Measurements from ENCODE around the gene CLSTN2. TPM values are rescaled to one million over a fixed set of nuclear protein-coding genes. Genes with fewer than 3 reads are reported as not detected.
A peak's percentile ranks its signal among the peaks of the same experiment; 100 is the strongest.

Gene CLSTN2
- total RNA-seq, 1 donor from 2014 or later: 49.7 TPM

DNA sequence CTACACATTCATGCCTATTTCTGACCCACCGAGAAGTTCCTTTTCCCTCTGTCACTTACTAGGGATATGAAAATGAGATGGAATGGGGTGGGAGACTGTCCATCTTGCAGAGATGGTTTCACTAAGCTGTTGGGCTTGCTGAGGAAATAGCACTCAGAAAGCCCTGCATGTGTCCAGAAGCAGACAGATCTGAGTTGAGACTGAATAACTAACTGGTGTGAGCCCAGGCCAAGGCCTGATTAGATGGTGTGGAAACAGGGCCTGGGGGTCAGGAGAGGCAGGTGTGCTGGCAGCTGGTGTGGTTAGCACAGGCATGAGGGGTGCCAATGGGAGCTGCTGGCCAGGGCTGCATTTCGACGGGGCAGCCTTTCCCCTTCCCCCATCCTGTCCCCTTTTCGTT lies 72.1 kb downstream of the CLSTN2 start:
- no peak for DNase-seq (ENCODE audit: low read depth)

DNA sequence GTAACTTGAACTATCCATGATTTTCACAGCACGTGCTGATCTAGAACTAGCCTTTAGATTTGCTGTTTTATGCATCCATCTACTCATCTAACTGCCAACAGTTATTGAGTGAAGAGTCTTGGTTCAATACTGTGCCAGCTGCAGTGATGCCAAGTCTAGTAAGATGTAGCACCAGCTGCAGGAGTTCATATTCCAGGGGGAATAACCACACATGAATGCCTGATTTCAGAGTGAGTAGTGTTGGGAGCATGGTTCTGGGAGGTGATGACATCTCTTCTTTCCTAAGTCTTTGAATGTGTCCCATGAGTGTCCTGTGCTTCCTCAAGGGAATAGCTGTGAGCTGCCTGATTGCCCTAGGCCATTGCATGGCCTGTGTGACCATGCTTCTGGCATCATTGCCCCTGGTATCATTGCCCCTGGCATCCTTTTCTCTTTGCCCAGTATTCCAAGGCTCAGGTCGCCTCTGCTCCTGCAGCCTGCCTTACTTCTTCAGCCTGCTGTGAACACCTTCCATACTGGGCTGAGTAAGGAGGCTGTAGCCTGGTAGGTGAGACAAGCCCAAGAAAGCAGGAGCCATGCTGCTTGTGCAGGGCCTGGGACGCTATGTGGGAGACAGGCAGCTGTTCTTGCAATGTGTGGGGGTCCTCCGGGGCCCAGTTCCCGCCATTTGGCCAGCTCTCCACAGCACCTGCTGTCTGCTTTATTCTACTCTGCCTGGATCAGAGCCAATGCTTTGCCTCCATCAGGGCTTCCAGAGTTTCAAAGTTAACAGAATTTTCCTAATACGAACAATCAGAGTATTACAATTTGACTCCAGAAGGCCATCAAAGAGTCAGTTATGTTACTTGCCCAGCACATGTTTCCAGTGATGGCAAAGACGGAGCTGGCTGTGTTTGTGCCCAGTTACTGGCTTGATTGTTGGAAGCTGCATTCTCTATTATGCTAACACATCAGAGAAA lies 73.2 kb downstream of the CLSTN2 start:
- no peak for DNase-seq (ENCODE audit: low read depth)

DNA sequence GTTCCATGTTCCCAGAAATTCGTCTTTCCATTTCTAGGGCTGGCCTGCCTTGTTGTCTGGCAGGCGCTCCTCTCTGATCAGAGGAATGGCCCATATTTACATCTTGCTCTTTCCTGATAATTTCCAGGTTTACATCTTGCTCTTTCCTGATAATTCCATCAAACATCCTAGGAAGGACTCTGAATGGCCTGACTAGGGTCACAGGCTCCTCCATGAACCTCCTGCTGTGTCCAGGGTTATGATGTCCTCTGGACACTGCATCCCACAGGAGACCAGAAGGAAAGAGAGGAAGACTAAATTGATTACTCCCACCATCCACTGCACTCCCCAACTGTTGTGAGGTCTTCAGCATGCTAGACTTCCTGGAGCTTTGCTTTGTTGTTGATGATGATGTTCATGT lies 75.4 kb downstream of the CLSTN2 start:
- no peak for DNase-seq (ENCODE audit: low read depth)

DNA sequence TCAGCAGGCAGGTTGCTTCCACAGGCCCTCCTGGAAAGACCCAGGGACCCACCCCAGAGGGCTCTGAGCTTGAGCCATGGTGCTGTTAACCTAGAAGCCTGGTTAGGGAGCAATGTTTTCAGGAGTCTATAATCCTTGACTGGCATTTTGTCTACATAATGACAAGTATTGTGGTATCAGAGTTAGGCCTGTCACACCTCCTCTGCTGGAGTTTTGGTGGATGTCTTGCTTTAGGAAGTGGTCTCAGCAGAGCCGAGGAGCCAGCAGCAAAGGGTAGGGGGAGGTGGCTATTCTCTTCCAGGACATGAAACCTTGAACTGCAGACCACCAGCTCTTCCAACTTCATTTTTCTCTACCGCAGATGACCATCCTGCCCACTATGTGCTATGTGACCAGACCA lies 76.1 kb downstream of the CLSTN2 start:
- no peak for DNase-seq (ENCODE audit: low read depth)

DNA sequence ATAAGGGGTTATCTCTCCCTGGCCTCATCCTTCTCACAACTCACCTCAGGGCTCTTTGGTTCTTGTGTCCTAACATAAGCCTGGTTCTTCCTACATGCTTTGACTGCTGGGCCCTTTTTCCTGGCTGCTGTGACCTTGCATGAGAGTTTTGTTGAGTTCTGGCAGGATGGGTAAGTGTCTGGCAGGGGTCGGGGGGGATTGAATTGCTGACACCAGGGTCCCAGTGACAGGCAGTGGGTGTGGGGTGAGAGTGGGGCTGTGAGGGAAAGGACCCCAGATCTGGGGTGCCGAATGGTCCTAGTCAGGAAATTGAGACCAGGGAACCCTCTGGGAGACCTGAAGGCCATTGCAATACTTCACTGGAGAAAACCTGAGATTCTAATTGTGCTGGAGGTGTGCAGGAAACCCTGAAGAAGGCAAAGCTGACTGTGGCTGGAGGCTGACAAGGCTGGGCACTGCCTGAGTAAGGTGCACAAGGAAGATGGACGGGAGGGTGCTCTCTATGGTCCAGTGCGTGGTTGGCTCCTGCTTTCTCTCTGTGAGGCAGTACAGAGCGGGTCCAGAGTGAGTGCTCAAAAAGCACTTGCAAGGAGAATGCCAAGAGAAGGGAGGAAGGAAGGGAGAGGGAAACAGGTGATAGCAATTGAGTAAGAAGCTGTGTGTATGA lies 76.8 kb downstream of the CLSTN2 start:
- DNase-seq (ENCODE audit: low read depth): no peak

DNA sequence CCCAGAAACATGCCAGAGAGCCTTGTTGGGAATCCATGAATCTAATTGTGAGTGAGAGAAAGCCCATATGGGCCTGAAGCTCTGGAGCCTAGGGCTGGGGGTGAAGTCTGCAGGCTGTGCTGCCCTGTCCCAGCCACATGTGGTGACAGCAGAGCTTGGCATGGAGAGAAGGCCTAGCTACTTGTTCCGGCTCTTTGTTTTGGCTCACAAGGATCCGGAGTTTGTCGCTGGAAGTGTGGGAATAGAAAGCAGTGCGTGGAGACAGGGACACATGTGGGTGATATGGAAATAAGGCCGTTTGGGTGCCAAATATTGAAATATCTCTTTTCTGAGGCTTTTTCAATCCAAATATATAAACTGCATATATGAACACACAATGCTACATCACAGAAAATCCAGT lies 78.2 kb downstream of the CLSTN2 start:
- DNase-seq (ENCODE audit: low read depth): no peak

DNA sequence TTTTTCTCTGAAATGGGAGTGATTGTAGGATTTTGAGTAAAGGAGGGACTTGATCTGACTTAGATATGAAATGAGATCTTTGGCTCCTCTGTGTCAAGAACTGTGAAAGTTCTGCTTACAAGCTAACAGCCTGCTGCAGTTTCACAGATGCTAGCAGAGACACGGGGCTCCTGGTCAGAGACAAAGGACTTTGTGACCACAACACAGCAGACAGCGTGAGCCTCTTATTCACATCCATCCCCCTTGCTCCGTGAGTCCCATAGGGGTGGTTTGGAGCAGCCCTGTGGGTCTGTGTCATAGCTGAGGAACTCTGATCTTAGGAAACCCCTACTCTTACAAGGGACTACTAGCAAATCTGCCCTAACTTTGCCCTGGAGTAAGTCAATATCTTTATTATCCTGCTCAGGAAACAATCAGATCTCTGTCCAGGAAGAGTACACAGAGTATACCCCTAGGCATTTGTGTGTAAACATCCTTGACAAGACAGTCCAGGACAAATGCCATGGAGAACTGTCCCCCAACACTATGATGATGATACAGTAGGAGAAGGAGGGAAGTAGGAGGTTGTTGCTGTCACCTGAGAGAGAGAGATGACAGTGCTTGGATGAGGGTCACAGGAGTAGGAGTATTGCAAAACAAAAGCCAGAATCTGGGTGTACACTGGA lies 80.0 kb downstream of the CLSTN2 start:
- no peak for DNase-seq (ENCODE audit: low read depth)

DNA sequence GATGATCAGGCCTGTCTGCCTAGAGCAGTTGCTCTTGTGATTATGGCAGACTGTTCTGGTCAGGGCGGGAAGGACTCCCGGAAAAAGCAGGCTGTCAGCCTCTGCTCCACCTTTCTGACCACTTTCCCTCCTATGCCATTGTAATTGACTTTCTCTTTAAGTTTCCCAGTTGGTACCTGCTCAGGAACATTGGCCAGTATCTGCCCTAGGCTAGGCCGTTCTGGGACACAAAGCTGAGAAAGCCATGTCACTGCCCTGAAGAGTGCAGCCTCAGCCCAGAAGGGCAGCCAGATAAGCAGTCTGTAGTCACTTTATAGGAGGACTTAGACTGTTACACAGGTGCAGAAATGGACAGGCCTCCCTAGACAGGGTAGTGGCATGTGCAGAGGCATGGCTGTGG lies 80.8 kb downstream of the CLSTN2 start:
- no peak for DNase-seq (ENCODE audit: low read depth)

DNA sequence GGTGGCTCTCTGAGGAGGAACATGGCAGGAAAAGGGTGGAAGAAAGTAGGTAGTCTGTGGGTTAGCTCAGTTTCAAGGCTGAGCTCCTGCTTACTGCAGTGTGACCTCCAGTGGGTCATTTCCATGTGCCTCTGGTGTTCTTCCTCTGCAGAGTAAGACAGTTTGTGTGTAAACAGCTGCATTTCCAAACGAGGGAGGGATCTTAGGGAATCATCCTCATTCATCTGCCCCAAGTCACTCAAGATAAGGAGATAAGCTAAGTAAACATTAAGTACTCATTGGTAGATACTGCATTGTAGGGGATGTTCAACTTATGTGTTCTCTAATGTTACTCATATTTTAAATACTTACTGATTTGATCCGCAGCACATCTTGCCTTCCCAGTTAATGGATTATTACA lies 83.6 kb downstream of the CLSTN2 start:
- DNase-seq (ENCODE audit: low read depth): no peak

DNA sequence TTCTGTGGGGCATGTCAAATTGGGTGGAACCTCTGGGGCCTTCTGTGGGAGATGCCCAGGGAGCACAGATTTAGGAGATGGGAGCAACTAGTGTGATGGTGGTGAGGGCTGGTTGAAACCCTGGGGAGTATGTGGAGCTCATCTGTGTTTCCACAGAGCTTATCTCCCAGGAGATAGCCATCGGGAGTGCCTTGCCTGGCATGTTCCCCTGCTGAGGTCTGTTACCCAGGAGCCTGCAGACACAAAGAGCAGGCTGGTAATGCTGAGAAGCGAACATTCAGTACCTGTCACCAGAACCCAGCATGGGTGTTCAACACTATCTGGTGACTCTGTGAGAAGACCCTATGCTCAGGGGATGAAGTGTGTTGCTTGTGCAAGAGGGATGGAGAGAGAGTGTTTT lies 85.0 kb downstream of the CLSTN2 start:
- no peak for DNase-seq (ENCODE audit: low read depth)

DNA sequence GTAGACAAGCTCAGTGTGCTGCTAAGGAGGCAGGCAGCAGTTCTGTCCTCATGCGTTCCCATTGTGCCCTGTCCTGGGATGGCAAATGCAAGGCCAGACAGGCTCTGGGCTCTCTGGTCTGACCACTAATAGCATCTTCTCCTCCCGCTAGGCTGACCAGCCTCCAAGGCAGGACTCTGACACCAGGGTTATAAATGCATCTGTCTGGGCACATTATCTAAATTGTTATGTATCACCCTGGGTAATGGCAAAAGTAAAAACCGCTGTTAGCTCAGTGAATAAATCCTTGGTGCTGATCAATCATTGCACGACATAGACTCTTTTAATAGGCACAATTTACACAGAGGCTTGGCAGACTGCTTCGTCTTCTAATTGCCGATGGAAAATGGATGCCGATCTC lies 85.6 kb downstream of the CLSTN2 start:
- DNase-seq (ENCODE audit: low read depth): no peak

DNA sequence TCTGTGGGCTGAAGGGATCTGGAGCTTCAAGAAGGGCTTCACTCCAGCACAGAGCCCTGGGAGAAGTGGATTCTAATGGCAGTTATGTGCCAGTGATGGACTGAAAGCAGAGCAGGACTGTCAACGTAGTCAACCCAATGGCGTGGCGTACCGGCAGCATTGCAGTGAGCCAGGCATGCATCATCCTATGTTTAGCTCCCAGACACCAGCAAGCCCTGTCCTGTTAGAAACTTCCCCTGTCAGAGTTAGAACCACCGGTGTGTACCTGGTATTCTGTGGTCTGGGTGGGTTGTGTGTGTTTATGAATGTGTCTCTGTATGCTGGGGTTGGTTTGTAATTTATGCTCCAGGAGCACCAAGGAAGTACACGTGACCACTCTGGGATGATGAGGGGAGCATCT lies 86.3 kb downstream of the CLSTN2 start:
- no peak for DNase-seq (ENCODE audit: low read depth)

DNA sequence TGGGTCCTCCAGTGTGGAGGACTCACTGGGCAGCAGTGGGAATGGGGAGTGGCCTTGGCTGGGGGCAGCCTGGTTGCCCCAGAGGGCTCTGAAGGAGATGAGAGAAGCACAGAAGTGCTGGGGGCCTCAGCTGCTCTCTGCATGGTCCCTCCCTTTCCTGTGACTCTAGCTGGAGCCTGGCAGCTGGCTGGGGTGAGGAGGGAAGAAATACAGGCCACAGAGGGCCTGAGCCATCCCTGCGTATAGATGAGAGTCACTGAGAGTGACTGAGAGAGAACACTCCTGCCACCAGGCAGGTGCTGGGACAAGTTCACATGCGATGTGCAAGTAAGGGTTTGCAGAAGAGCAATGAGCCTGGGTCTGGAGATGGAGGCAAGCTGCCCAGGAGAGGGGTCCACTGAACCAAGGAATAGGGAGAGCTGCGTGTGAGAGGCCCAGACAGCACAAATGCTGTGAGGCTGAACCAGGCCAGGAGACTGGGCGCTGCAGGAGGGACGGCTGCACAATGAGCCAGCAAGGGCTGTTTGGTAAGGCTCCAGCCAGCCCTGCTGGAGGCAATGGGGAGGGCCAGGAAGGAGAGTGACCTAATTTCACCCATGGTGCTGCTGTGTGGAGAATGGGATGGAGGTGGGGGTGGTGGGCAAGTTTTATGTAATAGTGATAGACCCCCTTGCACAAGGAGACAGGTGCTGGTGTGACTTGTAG lies 87.2 kb downstream of the CLSTN2 start:
- no peak for DNase-seq (ENCODE audit: low read depth)

DNA sequence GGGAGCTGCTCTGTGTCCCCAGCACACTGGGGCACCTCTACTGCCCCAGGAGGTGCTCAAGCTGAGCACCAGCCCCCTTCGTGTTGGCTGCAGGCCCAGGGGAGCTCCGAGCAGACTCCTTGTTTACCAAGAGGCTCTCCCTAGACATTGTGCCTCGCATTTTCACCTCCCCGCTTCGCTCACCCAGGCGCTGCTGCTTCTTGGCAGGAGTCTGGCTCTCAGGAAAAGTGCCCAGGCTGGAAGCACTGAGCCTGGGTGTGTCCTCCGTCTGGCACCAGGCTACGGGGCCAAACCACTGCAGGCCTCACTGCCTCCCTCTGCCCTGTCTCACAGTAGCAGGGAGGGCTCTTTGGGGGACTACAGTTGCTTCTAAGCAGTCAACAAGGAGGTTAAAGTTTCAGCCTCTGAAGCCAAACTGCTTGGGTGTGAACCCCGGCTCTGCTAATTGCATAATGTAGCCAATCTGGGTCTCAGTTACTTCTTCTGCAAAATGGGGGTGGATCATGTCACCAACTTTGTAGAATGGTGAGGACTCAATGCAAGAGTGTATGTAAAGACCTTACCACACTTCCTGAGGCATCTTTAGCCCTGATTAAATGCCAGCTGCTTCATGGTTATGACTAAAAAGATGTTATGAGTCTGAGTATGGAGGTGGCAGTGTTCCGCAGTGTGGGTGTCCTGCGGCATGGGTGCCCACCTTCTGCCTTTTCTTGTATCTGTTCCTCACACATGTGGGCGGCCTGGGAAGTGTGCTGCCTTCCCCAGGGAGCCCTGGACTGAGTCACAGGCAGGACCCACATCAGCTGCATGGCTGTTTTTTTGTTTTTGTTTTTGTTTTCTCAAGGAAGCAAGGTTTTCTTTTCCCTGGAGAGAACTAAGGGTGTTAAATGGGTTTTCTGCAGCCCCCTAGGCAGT lies 88.9 kb downstream of the CLSTN2 start:
- peak; percentile 57 for DNase-seq (ENCODE audit: low read depth)

DNA sequence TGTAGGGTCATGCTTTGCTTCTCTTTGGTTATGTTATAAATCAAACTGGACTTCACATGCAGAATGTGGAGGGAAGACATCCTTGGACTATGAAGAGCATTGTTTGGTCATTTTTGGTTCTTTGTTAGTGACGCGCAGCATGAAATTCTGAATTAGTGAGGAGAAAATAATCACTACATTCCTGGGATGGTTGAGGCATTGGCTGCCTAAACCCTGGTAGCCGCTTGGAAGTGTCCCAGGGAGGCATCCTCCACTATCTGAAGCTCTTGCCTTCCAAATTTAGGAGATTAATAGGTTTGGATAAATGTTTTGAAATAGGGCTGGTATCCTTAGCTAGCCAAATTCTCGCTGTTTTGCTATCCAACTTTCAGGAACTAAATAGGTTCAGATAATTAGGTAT lies 96.2 kb downstream of the CLSTN2 start:
- DNase-seq (ENCODE audit: low read depth): no peak

DNA sequence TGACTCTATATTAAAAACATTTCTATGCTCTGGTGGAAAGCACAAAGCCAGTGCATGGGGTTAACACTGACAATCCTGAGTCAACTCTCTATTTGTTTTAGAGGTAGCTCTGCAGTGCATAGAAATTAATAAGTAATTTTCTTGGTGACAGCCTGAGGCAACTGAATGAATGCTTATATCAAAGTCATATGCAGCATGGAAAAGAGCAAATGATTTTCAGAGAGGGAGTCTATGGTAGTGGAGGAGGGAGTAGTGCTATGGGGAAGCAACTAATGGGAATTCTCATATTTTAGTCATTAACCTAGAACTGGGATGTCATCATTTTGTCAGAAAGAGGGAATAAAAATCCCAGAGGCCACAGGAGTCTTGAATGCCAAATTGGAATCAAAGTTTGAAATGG lies 99.1 kb downstream of the CLSTN2 start:
- DNase-seq (ENCODE audit: low read depth): no peak

DNA sequence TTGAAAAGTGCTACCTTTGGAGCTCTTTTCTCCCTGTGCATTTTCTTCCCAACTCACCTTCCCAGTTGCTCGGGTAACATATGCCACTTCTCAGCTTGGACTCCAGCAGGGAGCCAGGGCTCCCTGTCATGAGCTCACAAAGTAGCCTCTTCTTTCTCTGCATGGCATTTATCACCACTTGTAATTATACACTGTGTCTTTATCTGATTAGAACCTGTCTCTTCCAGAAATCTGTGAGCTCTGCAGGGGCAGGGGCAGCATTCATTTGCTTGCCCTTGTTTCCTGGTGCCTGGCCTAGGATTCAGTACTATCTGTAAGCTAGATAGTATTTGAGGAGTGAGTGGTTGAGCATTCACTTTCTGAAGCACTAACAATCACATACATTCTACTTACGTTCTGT lies 100.9 kb downstream of the CLSTN2 start:
- no peak for DNase-seq (ENCODE audit: low read depth)

DNA sequence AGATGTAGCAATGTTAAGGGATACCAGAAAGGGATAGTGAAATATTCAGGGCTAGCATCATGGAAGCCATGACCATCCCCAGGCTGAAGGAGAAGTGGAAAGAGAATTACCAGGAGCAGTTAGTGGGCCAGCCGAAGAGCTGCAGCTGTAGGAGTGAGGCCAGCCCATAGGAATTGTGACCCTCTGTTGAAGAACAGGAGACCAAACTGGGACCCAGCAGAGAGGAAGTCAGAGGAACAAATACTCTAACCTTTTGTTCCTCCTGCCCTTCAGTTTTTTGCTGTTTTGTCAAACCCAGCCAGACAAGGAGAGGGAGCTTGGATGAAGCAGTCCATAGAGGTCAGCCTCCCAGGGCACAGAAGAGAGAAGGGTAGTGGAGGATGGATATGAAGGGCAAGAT lies 115.4 kb downstream of the CLSTN2 start:
- DNase-seq (ENCODE audit: low read depth): no peak

DNA sequence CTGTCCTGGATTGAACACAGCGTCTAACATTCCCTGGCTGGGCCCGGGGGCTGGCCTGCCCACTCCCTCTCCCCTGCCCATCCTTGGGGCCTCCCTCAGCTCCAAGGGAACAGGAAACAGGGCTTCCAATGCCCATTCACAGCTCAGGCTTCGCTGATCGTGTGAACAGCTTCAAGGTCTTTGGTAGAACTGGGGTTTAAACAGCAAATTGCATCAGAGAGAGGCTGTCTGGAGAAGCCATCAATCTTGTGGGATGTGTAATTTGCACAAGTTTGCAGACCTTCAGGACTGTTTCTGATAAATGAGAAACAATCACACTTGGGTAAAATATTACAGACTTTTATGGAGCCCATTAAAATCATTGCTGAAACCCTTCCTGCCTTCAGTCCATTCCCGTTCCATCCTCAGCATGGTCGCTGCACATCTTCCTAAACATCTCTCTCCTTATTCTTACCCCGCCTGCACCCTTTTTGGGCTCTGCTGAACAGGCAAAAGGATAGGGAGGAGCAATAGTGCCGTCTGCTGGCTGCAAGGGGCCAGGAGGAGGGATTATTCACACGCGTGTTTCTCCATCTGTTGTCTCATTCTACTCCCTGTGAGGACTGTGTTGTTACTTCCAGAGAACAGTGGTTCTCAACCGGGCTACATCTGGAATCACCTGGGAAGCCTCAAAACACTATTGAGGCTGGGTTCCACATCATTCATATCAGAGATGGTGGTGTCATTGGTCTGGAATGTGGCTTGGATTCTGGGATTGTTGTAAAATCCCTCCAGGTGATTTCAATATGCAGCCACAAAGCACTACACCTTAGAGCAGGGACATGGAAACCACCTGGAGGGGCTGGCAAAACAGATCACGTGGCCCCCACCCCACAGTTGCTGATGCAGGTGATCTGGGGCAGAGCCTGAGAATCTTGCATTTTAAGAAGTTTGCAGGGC lies 116.3 kb downstream of the CLSTN2 start:
- no peak for DNase-seq (ENCODE audit: low read depth)

Measured in renal cortical epithelial cell (primary cell).